GM23338 (cell line): ENCODE measurements around the gene RRP12.

ENCODE experiments used
- CREB1 ChIP-seq: fragments of 250-450 bp; sonication (Bioruptor Pico); IDR thresholded peaks from 2 replicates; pipeline ENCODE4 v1.5.0; 2020; ENCODE audit warnings: low read depth, mild to moderate bottlenecking, moderate library complexity
- NANOG ChIP-seq: IDR thresholded peaks from 2 replicates; pipeline ENCODE4 v1.6.1; 2016; ENCODE audit warnings: antibody characterized with exemption, borderline replicate concordance
- ZNF114 ChIP-seq: fragments of 250-450 bp; sonication (Bioruptor Pico); IDR thresholded peaks from 2 replicates; pipeline ENCODE4 v1.5.0; 2020; ENCODE audit warnings: mild to moderate bottlenecking, moderate library complexity
- TF ChIP-seq, protein P1 (sequence below), 2 experiments: fragments of 200-600 bp in 1 of 2; sonication (generic) in 1 of 2; conservative IDR thresholded peaks; 2 replicates each; pipeline versions ENCODE4 v1.5.1 to v1.6.1; 2016 to 2017; ENCODE audit warnings: antibody characterized with exemption in 2 of 2, low read depth in 2 of 2, mild to moderate bottlenecking in 2 of 2, moderate library complexity in 1 of 2
- TF ChIP-seq, protein P2 (sequence below): IDR thresholded peaks from one replicate; pipeline ENCODE4 v1.6.1; 2018; ENCODE audit warnings: antibody characterized with exemption; ENCODE audit not compliant: unreplicated experiment

DNA sequence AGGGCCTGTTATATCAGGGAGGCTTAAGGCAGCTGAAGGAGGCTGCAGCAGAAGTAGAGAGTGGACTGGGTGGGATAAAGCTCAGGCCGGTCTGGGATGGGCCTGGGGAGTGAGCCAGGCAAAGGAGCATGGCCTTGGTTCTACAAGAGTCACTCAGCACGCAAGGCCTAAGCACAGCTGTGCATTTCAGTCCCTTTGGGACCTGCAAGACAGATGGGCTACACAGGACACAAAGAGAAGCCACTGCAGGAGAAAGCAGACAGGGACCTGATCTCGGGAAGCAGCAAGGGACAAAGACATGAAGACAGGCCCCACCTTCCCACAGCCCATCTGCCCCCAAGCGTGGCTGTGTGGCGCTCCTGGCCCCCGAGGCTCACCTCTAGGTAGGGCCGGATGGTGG lies 29.4 kb downstream of the RRP12 start:
- TF ChIP-seq, protein P1, sequence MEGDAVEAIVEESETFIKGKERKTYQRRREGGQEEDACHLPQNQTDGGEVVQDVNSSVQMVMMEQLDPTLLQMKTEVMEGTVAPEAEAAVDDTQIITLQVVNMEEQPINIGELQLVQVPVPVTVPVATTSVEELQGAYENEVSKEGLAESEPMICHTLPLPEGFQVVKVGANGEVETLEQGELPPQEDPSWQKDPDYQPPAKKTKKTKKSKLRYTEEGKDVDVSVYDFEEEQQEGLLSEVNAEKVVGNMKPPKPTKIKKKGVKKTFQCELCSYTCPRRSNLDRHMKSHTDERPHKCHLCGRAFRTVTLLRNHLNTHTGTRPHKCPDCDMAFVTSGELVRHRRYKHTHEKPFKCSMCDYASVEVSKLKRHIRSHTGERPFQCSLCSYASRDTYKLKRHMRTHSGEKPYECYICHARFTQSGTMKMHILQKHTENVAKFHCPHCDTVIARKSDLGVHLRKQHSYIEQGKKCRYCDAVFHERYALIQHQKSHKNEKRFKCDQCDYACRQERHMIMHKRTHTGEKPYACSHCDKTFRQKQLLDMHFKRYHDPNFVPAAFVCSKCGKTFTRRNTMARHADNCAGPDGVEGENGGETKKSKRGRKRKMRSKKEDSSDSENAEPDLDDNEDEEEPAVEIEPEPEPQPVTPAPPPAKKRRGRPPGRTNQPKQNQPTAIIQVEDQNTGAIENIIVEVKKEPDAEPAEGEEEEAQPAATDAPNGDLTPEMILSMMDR (conservative IDR thresholded peaks at IDR 0.05; ENCODE audit: low read depth in 2 of 2), result no peak
- TF ChIP-seq, protein P2, sequence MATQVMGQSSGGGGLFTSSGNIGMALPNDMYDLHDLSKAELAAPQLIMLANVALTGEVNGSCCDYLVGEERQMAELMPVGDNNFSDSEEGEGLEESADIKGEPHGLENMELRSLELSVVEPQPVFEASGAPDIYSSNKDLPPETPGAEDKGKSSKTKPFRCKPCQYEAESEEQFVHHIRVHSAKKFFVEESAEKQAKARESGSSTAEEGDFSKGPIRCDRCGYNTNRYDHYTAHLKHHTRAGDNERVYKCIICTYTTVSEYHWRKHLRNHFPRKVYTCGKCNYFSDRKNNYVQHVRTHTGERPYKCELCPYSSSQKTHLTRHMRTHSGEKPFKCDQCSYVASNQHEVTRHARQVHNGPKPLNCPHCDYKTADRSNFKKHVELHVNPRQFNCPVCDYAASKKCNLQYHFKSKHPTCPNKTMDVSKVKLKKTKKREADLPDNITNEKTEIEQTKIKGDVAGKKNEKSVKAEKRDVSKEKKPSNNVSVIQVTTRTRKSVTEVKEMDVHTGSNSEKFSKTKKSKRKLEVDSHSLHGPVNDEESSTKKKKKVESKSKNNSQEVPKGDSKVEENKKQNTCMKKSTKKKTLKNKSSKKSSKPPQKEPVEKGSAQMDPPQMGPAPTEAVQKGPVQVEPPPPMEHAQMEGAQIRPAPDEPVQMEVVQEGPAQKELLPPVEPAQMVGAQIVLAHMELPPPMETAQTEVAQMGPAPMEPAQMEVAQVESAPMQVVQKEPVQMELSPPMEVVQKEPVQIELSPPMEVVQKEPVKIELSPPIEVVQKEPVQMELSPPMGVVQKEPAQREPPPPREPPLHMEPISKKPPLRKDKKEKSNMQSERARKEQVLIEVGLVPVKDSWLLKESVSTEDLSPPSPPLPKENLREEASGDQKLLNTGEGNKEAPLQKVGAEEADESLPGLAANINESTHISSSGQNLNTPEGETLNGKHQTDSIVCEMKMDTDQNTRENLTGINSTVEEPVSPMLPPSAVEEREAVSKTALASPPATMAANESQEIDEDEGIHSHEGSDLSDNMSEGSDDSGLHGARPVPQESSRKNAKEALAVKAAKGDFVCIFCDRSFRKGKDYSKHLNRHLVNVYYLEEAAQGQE, result no peak
- TF ChIP-seq ZNF114 (CRISPR knock-in tag), result no peak
- no peak for TF ChIP-seq CREB1 (CRISPR knock-in tag)
- no peak for TF ChIP-seq NANOG
